OCI-LY7 (cell line): ENCODE measurements around the gene MAP3K5. TPM values are rescaled to one million over a fixed set of nuclear protein-coding genes. Genes with fewer than 3 reads are reported as not detected.
"Not testable (repeated sequence)": the region's sequence is repeated elsewhere in the genome, so short reads cannot be mapped to it uniquely, and the experiment has no call there.

ENCODE experiments used
- BruUV-seq: library from RNA; stranded (reverse); fragments of 400-500 nt; replicated peaks from 2 replicates; lab custom pipeline; 2021; lab: Mats Ljungman, UMichigan
- CTCF ChIA-PET: fragments of 300-600 bp; sonication (Branson Sonifier 250); formaldehyde crosslinking; loops from one replicate; lab custom pipeline; 2022; ENCODE audit warnings: antibody characterized with exemption; ENCODE audit not compliant: unreplicated experiment; lab: Charles Lee
- POLR2A ChIA-PET: fragments of 300-600 bp; sonication (Branson Sonifier 250); formaldehyde crosslinking; loops from one replicate; lab custom pipeline; 2022; ENCODE audit warnings: antibody characterized with exemption; lab: Charles Lee
- DNase-seq: peaks from one replicate; pipeline ENCODE4 v3.0.0-alpha.2; 2015; ENCODE audit warnings: low spot score
- H2AFZ ChIP-seq: fragments of 200-600 bp; sonication (generic), shearing (Covaris generic); 2 replicates; pipeline ENCODE4 v1.6.1; 2014; ENCODE audit warnings: mild to moderate bottlenecking, antibody characterized with exemption, low read length, moderate library complexity
- H3K27ac ChIP-seq: fragments of 200-600 bp; sonication (generic); 2 replicates; pipeline ENCODE4 v1.5.1; 2014; ENCODE audit warnings: mixed run types, low read depth, mild to moderate bottlenecking, moderate library complexity, low read length, inconsistent platforms; ENCODE audit not compliant: poor library complexity, severe bottlenecking
- H3K36me3 ChIP-seq: fragments of 200-600 bp; sonication (generic); 2 replicates; pipeline ENCODE4 v1.6.1; 2014; ENCODE audit warnings: mild to moderate bottlenecking, antibody characterized with exemption, low read length, moderate library complexity, mixed read lengths; ENCODE audit not compliant: insufficient read depth
- H3K4me1 ChIP-seq: fragments of 200-600 bp; sonication (generic); 2 replicates; pipeline ENCODE4 v1.5.1; 2014; ENCODE audit warnings: mild to moderate bottlenecking, low read length; ENCODE audit not compliant: insufficient read depth, poor library complexity, severe bottlenecking
- H3K4me2 ChIP-seq: fragments of 200-600 bp; sonication (generic); 2 replicates; pipeline ENCODE4 v1.6.1; 2014; ENCODE audit warnings: mild to moderate bottlenecking, low read length
- H3K4me3 ChIP-seq: fragments of 200-600 bp; sonication (generic); 2 replicates; pipeline ENCODE4 v1.5.1; 2014; ENCODE audit warnings: mild to moderate bottlenecking, low read depth, low read length; ENCODE audit not compliant: poor library complexity, severe bottlenecking
- H3K79me2 ChIP-seq: fragments of 200-600 bp; sonication (generic); 2 replicates; pipeline ENCODE4 v1.6.1; 2016; ENCODE audit warnings: low read depth, mild to moderate bottlenecking, low read length, moderate library complexity, mixed read lengths; ENCODE audit not compliant: insufficient read depth
- H3K9me2 ChIP-seq: fragments of 200-600 bp; sonication (generic); 2 replicates; pipeline ENCODE4 v1.6.1; 2016; ENCODE audit warnings: mild to moderate bottlenecking, low read length, mixed read lengths; ENCODE audit not compliant: insufficient read depth
- H3K9me3 ChIP-seq: fragments of 200-600 bp; sonication (generic); 2 replicates; pipeline ENCODE4 v1.6.1; 2014; ENCODE audit warnings: mild to moderate bottlenecking, mixed run types, low read length, mixed read lengths
- H4K20me1 ChIP-seq: fragments of 200-600 bp; sonication (generic); 2 replicates; pipeline ENCODE4 v1.6.1; 2014; ENCODE audit warnings: mild to moderate bottlenecking, antibody characterized with exemption, low read length, moderate library complexity, mixed read lengths; ENCODE audit not compliant: insufficient read depth
- EZH2phosphoT487 ChIP-seq: fragments of 200-600 bp; sonication (generic); IDR thresholded peaks from 2 replicates; pipeline ENCODE4 v1.6.1; 2018; ENCODE audit warnings: low read depth, borderline replicate concordance, mild to moderate bottlenecking, mixed run types, antibody characterized with exemption, low read length, moderate library complexity, mixed read lengths
- intact Hi-C: fragments of 100-400 bp; cut with micrococcal nuclease; formaldehyde crosslinking; loops from one replicate; pipeline ENCODE4 v1.10.0; 2022; ENCODE audit not compliant: unreplicated experiment
- total RNA-seq, 2 experiments: library from RNA; depleted of rRNA in 1 of 2; stranded (reverse); fragments of >200 nt in 1 of 2; shearing (Covaris generic) in 1 of 2; gene quantifications; 2 replicates each; pipeline ENCODE4 v1.2.3, GENCODE V29; 2014 to 2022
- TF ChIP-seq, protein P1 (sequence below): fragments of 200-600 bp; sonication (generic); conservative IDR thresholded peaks from 2 replicates; pipeline ENCODE4 v1.5.1; 2014; ENCODE audit warnings: mild to moderate bottlenecking, antibody characterized with exemption, low read length, moderate library complexity, mixed read lengths

The MAP3K5 gene
- total RNA-seq, 2 experiments from 2014 or later = 13.8 to 16.6 TPM

DNA sequence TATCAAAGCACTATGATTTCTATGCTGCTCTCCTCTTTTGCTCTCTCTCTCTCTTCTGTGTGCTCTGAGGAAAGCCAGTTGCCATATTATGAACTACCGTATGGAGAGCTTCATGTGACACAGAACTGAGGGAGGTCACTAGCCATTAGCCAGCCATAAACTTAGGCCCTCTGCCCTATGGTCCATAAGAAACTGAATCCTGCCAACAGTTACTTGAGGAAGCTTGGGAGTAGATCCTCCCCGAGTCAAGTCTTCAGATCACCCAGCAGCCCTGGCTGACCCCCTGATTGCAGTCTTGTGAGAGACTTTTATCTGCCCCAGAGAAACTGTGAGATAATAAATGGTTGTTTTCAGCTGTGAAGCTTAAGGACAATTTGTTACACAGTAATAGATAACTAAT lies 24.4 kb upstream of the MAP3K5 start:
- intact Hi-C loops = no loop called here
- CTCF ChIA-PET = no interaction called here

GRCh38 chr6:136815608-136816007 lies 23.3 kb upstream of the MAP3K5 start:
- H2AFZ ChIP-seq, DNase-seq, CTCF ChIA-PET, POLR2A ChIA-PET, BruUV-seq, intact Hi-C loops, H4K20me1 ChIP-seq, H3K9me2 ChIP-seq, H3K79me2 ChIP-seq, H3K4me1 ChIP-seq, H3K27ac ChIP-seq, H3K36me3 ChIP-seq, H3K4me2 ChIP-seq, H3K4me3 ChIP-seq, H3K9me3 ChIP-seq: not testable (repeated sequence)

More for the DNA sequence above, 24.4 kb upstream of the MAP3K5 start:
- no peak overlapping the region for H3K4me3 ChIP-seq
- H3K27ac ChIP-seq = no peak overlapping the region
- H3K4me1 ChIP-seq = peaks cover 3% of the 10 kb centered on the region
- TF ChIP-seq EZH2phosphoT487 = no peak
- TF ChIP-seq, protein P1, sequence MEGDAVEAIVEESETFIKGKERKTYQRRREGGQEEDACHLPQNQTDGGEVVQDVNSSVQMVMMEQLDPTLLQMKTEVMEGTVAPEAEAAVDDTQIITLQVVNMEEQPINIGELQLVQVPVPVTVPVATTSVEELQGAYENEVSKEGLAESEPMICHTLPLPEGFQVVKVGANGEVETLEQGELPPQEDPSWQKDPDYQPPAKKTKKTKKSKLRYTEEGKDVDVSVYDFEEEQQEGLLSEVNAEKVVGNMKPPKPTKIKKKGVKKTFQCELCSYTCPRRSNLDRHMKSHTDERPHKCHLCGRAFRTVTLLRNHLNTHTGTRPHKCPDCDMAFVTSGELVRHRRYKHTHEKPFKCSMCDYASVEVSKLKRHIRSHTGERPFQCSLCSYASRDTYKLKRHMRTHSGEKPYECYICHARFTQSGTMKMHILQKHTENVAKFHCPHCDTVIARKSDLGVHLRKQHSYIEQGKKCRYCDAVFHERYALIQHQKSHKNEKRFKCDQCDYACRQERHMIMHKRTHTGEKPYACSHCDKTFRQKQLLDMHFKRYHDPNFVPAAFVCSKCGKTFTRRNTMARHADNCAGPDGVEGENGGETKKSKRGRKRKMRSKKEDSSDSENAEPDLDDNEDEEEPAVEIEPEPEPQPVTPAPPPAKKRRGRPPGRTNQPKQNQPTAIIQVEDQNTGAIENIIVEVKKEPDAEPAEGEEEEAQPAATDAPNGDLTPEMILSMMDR = no peak
- BruUV-seq = no TSS peak
- DNase-seq = no peak
- H3K36me3 ChIP-seq = no peaks in the 10 kb centered on the region
- H3K4me2 ChIP-seq = no peak overlapping the region
- no peak overlapping the region for H2AFZ ChIP-seq
- H3K9me2 ChIP-seq = no peaks in the 10 kb centered on the region
- POLR2A ChIA-PET = no interaction called here
- no peaks in the 10 kb centered on the region for H3K9me3 ChIP-seq
- no peaks in the 10 kb centered on the region for H4K20me1 ChIP-seq
- H3K79me2 ChIP-seq = no peaks in the 10 kb centered on the region

DNA sequence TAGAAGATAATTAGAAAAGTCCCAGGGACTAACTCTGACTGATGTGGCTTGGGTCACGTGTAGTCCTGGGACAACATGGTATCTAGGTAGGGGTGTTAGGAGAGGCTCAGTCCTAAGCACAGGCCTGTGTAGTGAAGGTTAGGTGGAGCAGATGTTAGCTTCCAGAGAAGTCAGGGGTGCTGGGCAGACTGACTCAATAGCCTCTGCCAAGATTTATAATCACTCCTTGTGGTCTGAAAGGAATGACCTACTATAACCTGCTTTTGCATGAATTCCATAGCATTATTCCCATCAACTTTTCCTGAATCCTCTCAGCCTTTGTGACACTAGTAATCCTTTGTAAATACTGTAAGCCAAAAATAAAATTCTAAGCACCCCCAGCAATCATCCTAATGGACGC lies 19.9 kb upstream of the MAP3K5 start:
- intact Hi-C loops = no loop called here
- POLR2A ChIA-PET = no interaction called here
- Histone ChIP-seq H3K79me2 (no peaks in the 10 kb centered on the region), H3K4me2 (no peak overlapping the region), H2AFZ (no peak overlapping the region), H3K27ac (no peak overlapping the region), H3K36me3 (no peaks in the 10 kb centered on the region), H3K9me2 (no peaks in the 10 kb centered on the region), H3K4me3 (no peak overlapping the region), H4K20me1 (no peaks in the 10 kb centered on the region), H3K9me3 (no peaks in the 10 kb centered on the region), H3K4me1 (no peaks in the 10 kb centered on the region)
- BruUV-seq = no TSS peak
- no peak for DNase-seq
- no peak for TF ChIP-seq EZH2phosphoT487
- TF ChIP-seq, protein P1 = no peak
- CTCF ChIA-PET = no interaction called here
